GM13976 (cell line): Measurements from ENCODE around the gene AGXT.

Experiments used
- DNase-seq: peaks from one replicate; pipeline ENCODE4 v3.0.0; 2012; ENCODE audit warnings: low spot score
- CTCF ChIP-seq: IDR thresholded peaks from 2 replicates; pipeline ENCODE4 v1.5.1; 2012; ENCODE audit warnings: borderline replicate concordance, mild to moderate bottlenecking; ENCODE audit not compliant: insufficient read depth; ENCODE audit errors: extremely low read depth, missing control alignments, control extremely low read depth
- in situ Hi-C: fragments of 300-500 bp; cut with MboI; formaldehyde crosslinking; loops from one replicate; pipeline ENCODE4 v1.12.0; 2022; ENCODE audit warnings: low sequenced_read_pairs, mixed read lengths, inconsistent platforms; ENCODE audit not compliant: unreplicated experiment

Gene AGXT

DNA sequence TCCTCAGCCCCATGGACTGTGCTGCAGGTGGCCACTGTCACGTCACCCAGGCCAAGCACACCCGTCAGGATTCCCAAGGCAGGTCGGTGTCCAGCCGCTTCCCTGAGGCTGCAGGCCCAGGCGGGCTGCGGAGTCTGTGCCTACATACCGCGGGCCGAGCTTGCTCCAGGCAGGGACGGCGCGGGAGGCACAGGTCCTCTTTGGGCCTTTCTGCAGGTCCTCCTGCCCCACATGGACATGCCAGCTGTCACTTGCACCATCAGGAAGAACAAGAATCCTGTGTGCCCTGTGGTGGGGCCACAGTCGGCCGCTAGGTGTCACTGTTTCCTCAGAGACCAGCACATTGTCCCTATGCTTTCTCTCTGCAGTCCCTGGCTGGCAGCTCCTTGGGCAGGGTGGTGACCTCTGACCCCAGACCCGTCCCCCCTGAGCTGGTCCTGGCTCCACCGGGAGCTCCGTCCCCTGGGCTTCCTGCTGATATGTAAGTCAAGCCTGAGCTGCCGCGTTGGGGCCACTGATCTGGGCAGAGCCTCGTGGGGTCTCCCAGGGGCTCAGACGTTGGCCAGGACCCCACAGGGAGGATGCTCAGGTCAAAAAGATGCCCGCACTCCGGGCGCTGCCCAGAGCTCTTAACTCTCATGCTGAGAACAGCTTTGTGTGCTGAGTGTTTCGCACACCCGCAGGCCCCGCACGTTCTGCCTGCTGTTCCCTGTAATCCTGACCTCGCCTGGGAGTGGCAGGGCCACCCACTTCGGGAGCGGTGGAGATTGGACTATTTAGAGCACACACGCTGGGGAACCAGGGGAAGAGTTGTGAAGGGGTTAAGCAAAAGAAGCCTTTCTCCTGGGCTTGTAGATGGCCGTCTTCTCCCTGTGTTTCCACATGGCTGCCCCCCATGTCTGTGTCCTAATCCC lies 17.3 kb upstream of the AGXT start:
- DNase-seq = peak; percentile 92
- peak; percentile 92 for TF ChIP-seq CTCF
- in situ Hi-C loops = no loop called here

- no peak for DNase-seq
- in situ Hi-C loops = no loop called here
- TF ChIP-seq CTCF = no peak
These were observed 15.8 kb upstream of the AGXT start for GRCh38 chr2:240852671-240853314.

- in situ Hi-C loops = no loop called here
- no peak for TF ChIP-seq CTCF
These were observed 13.0 kb upstream of the AGXT start for GRCh38 chr2:240855670-240856069.

GRCh38 chr2:240856151-240856980 lies 12.3 kb upstream of the AGXT start:
- peak; percentile 38 for DNase-seq
- in situ Hi-C loops = no loop called here

More at GRCh38 chr2:240855670-240856069, 13.0 kb upstream of the AGXT start:
- DNase-seq = no peak

DNA sequence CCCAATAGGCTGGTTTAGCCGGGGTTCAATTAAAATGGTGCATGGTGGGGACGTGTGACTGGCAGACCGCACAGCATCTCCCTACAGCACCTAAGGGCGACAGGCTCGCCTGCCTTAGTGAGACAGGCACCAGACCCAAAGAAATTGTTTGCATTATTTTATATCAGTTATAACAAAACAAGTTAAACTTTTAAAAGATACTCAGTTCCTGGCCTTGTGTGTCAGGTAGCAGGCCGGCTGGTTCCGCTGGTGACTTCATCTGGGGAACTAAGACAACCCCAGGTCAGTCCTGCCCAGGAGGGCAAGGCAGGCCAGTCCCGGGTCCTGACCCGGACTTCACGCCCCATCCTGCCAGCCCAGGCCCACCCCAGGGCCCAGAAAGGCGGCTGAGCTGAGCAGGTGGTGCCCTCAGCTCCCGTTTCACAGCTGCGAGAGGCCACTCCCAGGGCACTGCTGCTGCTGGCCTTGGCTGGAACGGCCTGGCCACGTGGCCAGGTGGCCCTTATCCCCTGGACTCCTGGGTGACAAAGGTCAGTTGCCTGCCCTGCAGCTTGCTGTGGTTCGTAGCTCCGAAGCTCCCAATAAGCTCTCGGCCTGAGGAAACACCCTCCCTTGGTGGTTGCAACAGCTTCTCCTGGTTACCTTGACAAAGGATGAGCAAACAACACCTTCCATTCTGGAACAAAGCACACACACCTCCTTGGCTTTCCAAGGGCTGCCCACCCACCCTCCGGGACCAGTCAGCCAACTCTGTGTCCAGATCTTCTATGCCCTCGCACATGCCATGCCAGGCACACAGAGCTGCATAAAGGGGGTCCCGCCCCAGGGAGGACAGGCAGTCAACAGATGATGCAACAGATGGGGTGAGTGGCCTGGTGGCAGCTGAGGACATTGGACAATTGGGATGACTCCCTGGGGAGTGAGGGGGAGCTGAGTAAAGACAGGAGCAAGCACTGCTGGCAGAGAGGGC lies 11.3 kb upstream of the AGXT start:
- TF ChIP-seq CTCF = no peak
- no peak for DNase-seq
- in situ Hi-C loops = no loop called here

More at GRCh38 chr2:240856151-240856980, 12.3 kb upstream of the AGXT start:
- TF ChIP-seq CTCF = no peak
